ENCODE data around the gene KCNQ1. TPM values are rescaled to one million over a fixed set of nuclear protein-coding genes. Genes with fewer than 3 reads are reported as not detected.

Gene KCNQ1
- total RNA-seq, 1 experiment from 2014 or later = not detected

GRCh38 chr11:2776351-2777061 lies 331.7 kb downstream of the KCNQ1 start:
- ChIA-PET CTCF (interaction anchor here (0.5 to 1.2 kb wide), 5 partner anchors 10 to 126 kb away, joined by 3 to 4 read pairs (median 3); a partner anchor contains a TSS), POLR2A (interaction anchor here (0.6 kb wide), 2 partner anchors 18 to 221 kb away, joined by 3 read pairs; no protein-coding TSS in a partner anchor)
- Mint-ChIP-seq H3K27ac (ENCODE audit: low read depth, unreplicated experiment) (no peak overlapping the region), H3K9me3 (ENCODE audit: unreplicated experiment) (no peaks in the 10 kb centered on the region), H3K4me1 (ENCODE audit: insufficient read depth, unreplicated experiment) (peaks cover 29% of the 10 kb centered on the region), H3K4me3 (ENCODE audit: unreplicated experiment) (no peak overlapping the region), H3K27me3 (ENCODE audit: insufficient read depth, unreplicated experiment) (peaks cover 18% of the 10 kb centered on the region), H3K36me3 (ENCODE audit: insufficient read depth, unreplicated experiment) (no peaks in the 10 kb centered on the region)
- DNase-seq (ENCODE audit: unreplicated experiment) = no peak
- no TSS peak for BruUV-seq (replicated peaks)
- intact Hi-C loops (cut with micrococcal nuclease) = no loop called here
- no peak for TF ChIP-seq CTCF (IDR thresholded peaks at IDR 0.05; ENCODE audit: unreplicated experiment)

- Mint-ChIP-seq H3K36me3 (ENCODE audit: insufficient read depth, unreplicated experiment) (no peaks in the 10 kb centered on the region), H3K27ac (ENCODE audit: low read depth, unreplicated experiment) (peak overlapping the region; percentile 97), H3K27me3 (ENCODE audit: insufficient read depth, unreplicated experiment) (peaks cover 18% of the 10 kb centered on the region), H3K9me3 (ENCODE audit: unreplicated experiment) (no peaks in the 10 kb centered on the region), H3K4me1 (ENCODE audit: insufficient read depth, unreplicated experiment) (peaks cover 24% of the 10 kb centered on the region), H3K4me3 (ENCODE audit: unreplicated experiment) (no peak overlapping the region)
- no peak for TF ChIP-seq CTCF (IDR thresholded peaks at IDR 0.05; ENCODE audit: unreplicated experiment)
- intact Hi-C loops (cut with micrococcal nuclease) = no loop called here
- ChIA-PET CTCF (no interaction called here), POLR2A (interaction anchor here (0.6 to 1.1 kb wide), 3 partner anchors 10 to 222 kb away, joined by 3 read pairs; no protein-coding TSS in a partner anchor)
- peak; percentile 73 for DNase-seq (ENCODE audit: unreplicated experiment)
- no TSS peak for BruUV-seq (replicated peaks)
Observed at GRCh38 chr11:2777386-2777785, 332.6 kb downstream of the KCNQ1 start.

GRCh38 chr11:2777871-2778629 lies 333.2 kb downstream of the KCNQ1 start:
- Mint-ChIP-seq H3K27me3 (ENCODE audit: insufficient read depth, unreplicated experiment) (peaks cover 12% of the 10 kb centered on the region), H3K36me3 (ENCODE audit: insufficient read depth, unreplicated experiment) (no peaks in the 10 kb centered on the region), H3K4me3 (ENCODE audit: unreplicated experiment) (peak overlapping the region; percentile 58), H3K4me1 (ENCODE audit: insufficient read depth, unreplicated experiment) (peaks cover 18% of the 10 kb centered on the region), H3K9me3 (ENCODE audit: unreplicated experiment) (no peaks in the 10 kb centered on the region), H3K27ac (ENCODE audit: low read depth, unreplicated experiment) (peak overlapping the region; percentile 97)
- intact Hi-C loops (cut with micrococcal nuclease) = loop anchor here (2.0 kb wide), 1 partner anchor 107 kb away; the partner anchor contains the start of gene CDKN1C
- ChIA-PET CTCF (interaction anchor here (0.7 to 1.7 kb wide), 4 partner anchors 48 to 245 kb away, joined by 3 to 14 read pairs (median 3); no protein-coding TSS in a partner anchor), POLR2A (interaction anchor here (0.7 to 1.7 kb wide), 14 partner anchors 8 to 140 kb away, joined by 3 to 8 read pairs (median 4); partner anchors contain the start of gene KCNQ1OT1)
- no peak for TF ChIP-seq CTCF (IDR thresholded peaks at IDR 0.05; ENCODE audit: unreplicated experiment)
- BruUV-seq (replicated peaks) = no TSS peak
- DNase-seq (ENCODE audit: unreplicated experiment) = no peak

Measured in MCF 10A (cell line).